Effector CD8-positive, alpha-beta T cell (primary cell): ENCODE data around the gene ITPKB.
"Not testable (repeated sequence)": the region's sequence is repeated elsewhere in the genome, so short reads cannot be mapped to it uniquely, and the experiment has no call there.

Experiments used
- DNase-seq: peaks from one replicate; lab custom pipeline; 2025; lab: John Stamatoyannopoulos, UW

ITPKB gene

DNA sequence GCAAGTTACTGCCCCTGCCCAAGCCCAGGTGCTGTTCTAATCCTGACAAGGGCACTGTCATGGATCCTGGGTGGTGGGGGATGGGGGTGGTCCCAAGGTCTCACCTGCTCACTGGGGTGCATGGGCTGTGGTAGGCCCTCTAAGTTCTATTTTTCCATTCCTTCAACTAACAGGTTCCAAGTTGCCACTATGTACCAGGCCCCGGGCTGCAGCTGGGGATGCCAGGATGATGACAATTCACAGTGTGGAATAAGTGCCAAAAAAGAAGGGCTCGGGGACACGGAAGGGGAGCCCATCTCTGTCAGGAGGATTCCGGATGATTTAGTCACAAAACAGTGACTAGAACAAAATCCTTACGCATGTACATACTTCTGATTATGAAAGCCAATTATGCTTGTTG, 114.6 kb downstream of the ITPKB start:
- no peak for DNase-seq

DNA sequence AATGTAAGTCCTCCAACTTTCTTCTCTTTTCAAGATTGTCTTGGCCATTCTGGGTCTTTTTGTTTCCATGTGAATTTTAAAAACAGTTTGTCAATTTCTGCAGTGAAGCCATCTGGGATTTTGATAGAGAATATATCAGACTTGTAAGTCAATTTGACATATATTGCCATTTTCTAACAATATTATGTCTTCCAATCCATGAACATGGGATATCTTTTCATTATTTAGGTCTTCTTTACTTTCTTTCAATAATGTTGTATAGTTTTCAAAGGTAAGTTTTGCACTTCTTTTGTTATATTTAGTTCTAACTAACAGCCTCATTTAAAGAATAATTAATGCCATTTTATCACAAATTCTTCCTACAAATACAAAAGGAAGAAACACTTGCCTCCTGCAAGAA, 117.1 kb downstream of the ITPKB start:
- no peak for DNase-seq

DNA sequence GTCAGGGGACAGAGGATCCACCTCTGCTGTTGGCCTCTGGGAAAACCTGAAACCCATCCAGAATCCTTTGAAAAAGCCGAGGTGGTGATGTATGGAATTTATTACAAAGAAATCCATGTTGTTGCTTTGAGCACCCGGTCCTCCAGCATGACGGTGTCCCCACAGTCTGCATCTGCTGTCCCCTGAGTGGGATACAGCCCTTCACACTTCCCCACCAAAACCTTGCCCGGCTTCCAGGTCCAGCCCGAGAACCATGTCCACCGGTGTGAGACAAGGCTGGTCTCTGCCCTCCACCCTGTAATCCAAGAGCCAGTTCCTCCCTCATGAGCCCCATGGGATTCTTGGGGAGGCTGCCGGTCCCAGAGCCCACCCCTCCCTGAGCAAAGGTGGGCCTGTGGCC, 120.1 kb downstream of the ITPKB start:
- DNase-seq: no peak

DNA sequence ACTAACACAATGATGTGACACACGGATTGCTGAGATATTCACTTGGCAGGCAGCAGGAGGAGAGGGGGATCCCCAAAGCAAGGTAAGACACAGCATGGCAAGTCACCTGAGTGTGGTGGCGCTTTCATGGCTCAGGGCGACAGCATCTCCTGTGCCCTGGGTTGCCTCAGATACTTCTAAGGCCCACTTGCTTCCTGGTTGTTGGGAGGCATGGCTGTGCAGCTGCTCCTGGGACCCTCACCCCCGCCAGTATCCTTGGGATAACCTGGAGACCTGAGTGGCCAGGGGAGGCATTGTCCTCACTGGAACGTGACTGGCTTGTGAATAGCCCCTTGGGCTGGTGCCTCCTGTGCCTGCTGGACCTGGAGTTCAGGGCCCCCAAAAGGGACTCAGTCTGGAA, 120.7 kb downstream of the ITPKB start:
- DNase-seq: no peak

DNA sequence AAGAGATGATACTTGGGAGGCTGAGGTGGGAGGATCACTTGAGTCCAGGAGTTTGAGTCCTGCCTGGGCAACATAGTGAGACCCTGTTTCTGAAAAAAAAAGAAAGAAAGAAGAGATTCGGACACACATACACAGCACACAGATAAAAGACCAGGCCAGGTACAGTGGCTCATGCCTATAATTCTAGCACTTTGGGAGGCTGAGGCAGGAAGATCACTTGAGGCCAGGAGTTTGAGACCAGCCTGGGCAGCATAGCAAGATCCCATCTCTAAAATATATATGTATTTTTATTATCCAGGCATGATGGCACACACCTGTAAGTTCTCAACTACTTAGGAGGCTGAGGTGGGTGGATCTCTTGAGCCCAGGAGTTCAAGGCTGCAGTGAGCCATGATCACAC, 121.4 kb downstream of the ITPKB start:
- DNase-seq: not testable (repeated sequence)

DNA sequence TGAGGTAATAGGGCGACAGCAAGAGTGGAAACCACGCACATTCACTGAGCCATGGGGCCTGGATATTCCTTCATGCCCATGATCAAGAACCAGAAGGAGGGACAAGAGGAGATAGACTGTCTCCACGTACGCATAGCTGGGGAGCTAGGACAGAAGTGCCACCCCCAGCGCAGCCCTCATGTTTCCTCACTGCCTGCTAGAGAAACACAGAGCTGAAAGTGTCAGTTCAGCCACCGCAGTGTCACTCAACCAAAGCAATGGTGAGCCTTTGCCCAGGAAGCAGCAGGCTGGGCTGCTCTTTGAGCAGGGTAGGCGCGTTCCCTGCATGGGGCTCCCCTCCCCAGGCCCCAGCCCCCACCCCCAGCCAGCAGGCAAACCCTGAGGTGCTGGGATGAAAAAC, 122.0 kb downstream of the ITPKB start:
- DNase-seq: no peak

DNA sequence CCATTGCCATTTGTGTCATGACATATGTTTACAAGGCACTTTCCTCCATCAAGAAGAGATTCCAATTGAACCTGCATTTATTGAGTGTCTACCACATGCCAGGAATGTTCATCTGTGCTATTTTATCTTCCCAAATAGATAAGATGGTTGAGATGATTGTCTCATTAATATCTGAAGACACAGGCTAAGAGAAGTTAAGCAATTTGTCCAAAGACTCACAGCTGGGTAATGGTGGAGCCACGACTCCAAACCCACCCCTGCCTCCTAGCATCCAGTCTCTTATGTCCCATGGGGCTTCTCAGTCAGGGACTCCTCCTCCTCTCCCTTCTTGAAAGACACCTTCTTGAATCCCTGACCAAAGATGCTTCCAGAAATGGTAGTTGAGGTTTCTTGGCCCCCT, 122.4 kb downstream of the ITPKB start:
- DNase-seq: no peak

DNA sequence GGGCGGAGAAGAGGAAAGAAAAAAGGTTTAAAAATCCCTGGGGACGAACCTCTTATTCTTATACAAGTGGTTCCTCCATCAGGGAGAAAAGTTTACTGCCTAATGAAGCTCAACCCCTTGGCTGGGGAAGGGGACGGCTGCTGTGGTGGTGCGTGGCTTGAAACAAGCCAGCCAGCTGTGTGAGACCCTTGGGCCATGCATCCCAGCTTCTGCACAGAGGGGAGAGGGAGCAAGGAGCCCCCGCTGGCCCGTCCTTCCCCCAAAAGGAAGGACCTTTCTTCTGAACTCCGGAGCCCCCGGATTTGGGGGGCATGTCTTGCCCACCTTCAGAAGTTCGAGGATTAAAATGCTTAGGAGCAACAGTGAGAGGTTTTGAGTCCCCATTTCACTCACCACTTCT, 123.2 kb downstream of the ITPKB start:
- no peak for DNase-seq

DNA sequence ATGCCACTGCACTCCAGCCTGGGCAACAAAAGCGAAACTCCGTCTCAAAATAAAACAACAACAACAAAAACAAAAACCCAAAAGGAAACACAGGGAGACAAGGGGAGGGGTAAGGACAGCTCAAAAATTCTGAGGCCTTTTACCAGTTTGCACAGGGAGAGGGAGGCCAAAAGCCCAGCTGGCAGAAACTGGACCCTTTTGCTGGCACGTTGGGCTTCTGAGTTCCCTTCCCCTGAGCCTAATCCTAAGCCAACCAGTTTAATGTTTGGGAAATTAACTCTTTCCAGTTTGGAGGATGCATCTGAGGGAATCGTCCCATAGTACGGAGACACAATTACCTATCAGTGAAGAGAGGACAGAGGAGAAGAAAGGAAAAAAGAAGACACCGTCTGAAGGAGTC, 127.1 kb downstream of the ITPKB start:
- not testable (repeated sequence) for DNase-seq

DNA sequence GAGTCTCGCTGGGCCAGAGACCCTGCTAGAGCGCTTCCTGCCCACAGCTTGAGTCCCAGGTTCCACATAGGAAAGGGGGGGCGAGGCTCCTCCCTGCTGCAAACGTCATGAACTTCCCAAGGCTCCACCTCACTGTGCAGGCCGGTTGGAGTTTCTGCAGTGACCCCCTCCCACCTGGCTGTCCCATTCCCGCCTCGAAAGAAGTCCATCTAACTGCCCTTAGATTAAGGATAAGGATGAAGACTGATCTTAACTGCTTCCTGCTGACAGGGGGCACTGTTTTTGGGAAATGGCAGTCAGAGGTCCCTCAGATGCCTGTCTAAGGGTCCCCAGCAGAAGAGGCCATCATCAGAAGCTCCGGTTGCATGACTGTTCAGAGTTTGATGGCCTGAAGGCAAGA, 127.8 kb downstream of the ITPKB start:
- DNase-seq: no peak

DNA sequence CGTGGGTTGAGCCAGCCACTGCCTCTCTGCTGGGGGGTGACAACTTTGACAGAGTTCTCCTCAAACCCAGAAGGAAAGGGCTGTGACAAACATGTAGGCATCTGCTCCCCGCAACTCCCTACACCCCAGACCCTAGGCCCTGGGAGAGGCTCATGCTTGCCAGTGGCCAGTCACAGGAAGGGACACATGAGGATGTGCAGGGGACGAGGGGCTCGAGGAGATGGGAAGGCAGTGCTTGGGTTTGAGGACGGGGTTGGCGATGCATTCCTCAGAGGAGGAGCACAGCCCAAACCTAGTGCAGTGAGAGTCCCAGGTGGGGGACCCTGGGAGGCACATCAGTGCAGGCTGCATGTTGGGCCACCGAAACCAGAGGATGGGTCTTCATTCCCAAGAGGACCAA, 128.4 kb downstream of the ITPKB start:
- no peak for DNase-seq

DNA sequence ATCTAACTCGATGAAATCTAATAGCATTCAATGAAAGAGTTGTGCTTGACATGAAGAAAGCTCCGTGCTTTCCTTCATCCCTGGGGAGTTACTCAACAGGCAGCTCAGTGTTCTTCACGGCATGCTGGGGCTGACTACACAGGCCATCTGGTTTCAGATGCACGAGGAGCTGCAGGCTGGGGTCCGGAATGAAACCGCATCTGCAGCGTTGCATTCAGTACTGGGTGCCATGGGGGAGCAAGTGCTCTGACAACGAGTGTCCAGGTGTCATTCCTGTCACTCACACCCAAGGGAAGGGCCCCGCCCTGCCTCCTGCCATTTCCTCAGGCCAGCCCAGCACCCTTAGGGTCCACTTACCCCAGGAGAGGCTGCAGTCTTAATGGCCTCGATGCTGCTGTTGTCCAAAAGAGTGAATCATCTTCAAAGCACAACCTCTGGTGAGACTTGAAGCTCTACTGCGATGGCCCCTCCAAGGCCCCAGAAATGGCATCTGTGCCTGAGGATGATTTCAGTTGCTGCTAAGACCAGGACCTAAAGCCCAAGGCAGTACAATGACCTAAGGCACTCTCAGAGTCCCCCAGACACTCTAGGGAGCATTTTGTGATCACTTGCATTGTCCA, 129.1 kb downstream of the ITPKB start:
- no peak for DNase-seq

DNA sequence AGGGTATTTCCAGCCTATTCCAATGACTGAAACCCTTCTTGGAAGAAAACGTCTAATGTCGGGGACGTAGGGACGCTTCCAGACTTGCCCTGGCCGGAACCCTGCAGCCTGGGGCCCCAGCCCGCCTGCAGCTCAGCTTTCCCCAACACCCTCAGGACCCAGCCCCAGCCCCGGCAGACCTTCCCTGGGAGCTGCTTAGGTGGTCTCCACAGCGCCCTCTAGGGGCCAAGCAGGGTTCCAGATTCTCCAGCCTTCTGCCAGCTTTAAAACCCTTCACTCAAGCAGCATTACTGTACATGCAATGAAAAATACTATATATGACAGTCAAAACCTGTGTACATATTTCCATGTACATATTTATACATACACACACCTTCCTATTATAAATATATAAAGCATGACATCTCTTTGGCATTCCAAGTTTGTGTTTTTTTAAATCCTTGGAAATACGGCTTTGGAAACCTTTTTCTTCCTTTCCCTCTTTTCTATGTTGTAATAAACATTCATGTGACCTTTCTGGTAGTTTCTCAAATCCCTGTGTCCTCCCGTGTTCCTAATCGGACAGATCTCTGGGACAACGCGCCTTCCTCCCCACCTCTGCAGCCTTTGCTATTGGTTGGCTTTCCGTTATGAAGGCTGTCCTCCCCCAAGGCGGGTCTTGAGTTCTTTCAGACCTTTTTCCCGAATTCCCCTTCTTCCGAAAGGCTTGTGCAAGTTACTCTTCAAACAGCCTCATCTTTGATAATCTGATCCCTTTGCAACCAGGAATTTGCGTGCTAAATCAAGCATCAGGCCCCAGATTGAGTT, 130.2 kb downstream of the ITPKB start:
- DNase-seq: peak; percentile 56

DNA sequence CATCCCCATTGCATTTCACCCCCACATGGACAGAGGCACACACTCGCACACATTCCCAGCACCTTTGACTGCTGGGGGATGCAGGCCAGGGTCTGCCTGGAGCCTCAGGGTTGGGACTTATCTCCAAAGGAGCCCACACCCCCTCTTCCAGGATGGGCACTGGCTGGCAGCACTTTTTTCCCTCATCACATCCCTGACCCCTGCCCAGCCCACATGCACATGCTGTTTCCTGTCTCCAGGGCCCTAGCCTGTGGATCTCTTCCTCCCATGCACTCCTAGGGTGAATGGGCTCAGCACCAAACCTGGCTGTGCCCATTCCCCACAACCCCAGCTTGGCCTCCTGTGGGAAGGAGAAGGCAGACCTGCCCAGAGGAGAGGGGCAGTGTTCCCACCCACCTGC, 131.3 kb downstream of the ITPKB start:
- DNase-seq: no peak

DNA sequence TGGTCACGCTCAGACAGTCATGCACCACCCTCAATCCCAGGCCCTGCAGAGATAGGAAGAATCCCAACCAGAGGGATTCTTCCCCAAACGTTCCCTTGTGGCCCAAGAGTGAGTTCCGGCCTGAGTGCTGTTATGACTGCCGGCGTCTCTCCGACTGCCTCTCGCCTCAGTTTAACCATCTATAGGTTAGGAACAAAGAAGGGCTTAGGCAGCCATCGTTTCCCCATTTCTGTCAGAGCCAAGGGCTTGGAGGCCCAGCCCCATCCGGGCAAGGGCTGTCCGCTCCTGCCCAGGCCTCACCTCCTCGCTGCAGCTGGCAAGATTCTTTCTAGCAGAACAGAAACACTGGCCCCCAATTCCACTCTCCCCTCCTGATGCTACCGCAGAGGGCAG, 131.8 kb downstream of the ITPKB start:
- no peak for DNase-seq

DNA sequence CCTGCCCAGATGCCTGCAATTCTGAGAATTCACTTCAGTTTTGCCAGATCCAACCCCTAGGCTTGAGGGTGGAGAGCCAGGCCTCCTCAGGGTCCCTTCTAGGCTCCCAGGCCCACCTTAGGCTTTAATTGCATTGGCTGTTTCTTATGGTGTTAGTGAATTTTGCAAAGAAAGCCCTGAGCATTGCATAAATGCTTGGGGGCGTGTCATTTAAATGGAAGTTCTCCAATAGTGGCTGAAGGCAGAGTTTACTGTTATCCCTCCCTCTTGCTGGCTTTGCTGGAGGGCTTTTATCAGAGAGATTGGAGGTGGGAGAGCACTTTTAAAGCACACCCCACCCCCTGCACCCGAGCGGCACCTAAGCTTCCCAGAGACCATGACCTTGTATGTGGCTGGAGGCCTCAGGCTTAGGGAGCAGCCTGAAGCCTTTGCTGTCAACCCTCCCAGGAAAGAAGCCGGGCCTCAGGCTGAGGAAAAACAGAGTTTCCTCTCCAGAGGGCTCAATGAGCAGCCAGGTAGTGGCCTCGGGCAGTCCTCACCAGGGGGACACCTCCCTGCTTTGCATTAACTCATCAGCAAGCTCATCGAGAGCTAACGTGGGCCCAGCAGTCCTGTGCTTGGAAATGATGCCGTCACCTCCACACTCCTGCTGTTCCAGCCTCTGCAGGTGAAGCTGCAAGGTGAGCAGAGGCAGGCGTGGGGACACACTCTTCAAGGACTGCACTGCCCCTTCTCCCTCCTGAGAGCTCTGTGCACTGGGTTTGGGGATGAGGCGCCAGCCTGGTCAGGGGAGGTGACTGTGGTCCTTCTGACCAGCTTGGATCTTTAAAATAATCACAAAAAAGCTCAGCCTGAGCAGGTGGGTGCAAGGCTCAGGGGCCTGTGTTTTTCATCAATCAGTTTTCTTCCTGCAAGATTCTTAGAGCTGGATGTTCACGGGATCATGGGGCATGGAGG, 132.5 kb downstream of the ITPKB start:
- DNase-seq: no peak

DNA sequence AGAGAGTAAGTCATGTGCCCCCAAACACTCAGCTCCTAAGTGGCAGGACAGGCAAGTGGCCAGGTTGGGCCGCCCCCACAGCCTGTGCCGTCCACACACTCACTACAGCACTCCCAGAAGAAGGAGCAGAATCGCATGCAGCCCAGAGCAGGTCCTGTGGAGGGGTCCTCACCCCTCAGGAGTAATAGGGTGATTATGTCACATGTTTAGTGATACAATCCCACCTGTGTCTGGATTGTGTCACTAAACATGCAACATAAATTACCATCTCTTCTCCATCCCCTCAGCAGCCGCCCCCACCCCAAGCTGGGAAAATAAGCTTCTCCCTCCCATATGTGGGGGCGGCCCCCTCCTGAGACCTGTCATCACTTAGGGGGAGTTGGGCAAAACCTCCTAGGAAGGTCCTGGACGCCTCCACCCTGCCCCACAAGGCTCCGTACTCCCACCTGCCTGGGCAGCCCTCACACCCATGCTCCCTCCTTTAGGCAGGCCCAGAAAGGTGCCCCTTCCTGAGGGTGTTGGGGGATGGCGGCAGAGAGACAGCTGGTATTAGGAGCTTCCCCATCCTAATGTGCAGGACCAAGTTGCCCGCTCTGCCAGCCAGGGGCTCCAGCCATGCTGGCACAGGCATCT, 133.6 kb downstream of the ITPKB start:
- no peak for DNase-seq

DNA sequence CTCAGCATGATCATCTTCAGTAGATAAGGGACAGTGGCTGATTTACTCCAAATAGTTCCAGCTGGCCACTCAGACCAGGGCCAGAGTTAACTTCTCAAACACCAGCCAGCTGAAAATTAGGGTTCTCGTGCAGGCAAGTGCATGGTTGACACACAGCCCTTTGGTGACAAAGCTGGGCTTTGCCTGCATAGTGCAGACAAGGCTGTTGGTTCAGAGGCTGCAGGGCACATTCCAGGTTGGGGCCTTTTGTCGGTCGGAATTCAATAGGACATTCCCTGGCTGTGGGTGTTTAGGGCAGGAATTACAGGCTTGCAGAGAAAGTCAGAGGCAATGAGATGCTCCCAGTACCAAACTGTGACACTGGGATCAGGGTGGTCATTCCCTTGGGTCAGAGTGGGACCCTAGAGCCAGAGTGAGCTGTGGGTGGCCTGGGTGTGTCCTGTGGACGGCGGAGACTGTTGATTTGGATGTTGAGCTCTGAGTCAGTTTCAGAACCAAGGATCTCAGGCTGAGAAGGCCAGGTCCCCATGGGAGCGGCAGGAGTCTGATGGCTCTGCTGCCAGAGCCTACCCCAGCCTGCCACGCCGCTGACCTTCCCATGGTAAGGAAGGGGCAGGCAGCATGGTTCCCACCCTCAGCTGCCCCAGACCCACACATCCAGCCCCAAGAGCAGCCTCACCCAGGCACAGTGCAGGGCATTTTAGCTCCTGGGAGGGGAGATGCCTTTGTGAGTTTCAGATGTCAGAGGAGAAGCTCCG, 134.3 kb downstream of the ITPKB start:
- DNase-seq: no peak

DNA sequence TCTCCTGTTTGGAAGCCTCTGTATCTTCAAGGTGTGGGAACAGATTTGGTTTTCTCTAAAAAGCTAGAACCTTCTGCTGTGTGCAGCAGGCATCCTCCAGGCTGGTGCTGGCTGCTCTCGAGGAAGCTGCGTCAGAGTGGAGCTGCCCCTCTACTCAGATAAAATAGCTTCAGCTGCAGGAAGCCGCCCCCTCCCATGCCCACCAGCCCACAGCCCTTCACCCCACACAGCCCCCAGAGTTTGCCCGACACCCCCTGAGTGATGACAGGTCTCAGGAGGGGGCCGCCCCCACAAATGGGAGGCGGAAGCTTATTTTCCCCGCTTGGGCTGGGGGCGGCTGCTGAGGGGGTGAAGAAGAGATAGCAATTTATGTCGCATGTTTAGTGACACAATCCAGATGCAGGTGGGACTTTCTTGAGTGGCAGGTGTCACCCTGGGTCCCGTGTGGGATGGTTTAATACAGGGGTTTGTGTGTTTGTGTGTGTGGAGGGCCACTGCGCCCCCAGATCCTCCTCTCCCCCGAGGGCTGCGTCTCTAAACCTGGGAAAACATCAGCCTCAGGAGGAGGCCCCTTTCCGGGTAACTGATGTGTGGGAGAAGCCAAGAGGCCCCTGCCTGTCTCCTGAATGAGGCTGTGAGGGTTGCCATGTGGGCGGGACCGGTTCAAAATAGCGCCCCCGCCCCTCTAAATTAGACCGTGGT, 135.1 kb downstream of the ITPKB start:
- DNase-seq: no peak

DNA sequence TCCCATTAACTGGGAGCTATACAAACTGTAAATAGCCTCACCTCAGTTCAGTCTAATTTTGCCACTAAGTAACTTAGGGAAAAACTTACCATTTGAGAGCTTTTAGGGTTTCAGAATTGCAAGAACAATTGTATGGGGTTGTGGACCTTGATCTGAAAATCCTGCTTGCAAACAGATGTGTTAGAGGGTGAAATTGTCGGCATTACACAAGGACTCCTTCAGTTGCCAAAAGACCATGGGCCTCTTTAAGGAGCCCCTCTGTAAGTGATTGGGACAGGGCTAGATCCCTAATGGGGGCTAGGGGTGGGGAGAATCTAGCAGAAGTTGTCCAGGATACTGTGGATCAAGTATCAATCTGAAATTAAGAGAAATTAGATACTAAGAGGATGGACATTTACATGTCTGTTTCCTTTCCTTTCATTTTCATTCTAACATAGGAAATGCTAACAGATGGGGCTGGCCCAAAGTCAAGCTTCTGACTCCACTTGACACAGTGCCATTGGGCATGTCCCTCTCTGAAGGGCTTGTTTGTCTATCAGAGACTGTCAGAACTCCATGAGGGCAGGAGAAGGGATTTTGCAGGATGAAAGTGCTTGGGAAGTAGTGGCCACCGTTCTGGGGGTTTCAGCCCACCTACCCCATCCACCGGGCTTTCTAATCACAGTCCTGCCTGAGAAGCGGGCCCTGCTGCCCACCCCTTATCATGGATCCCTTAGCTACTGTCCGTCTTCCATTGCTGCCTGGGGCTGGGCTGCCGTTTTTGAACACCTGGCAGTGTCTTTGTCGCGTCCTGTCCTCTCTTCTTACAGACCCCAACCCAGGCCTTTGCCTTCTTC, 135.8 kb downstream of the ITPKB start:
- DNase-seq: no peak
